Measurements from ENCODE around the gene SPTY2D1.
A peak's percentile ranks its signal among the peaks of the same experiment; 100 is the strongest.
"Not testable (repeated sequence)": the region's sequence is repeated elsewhere in the genome, so short reads cannot be mapped to it uniquely, and the experiment has no call there.

The SPTY2D1 gene

DNA sequence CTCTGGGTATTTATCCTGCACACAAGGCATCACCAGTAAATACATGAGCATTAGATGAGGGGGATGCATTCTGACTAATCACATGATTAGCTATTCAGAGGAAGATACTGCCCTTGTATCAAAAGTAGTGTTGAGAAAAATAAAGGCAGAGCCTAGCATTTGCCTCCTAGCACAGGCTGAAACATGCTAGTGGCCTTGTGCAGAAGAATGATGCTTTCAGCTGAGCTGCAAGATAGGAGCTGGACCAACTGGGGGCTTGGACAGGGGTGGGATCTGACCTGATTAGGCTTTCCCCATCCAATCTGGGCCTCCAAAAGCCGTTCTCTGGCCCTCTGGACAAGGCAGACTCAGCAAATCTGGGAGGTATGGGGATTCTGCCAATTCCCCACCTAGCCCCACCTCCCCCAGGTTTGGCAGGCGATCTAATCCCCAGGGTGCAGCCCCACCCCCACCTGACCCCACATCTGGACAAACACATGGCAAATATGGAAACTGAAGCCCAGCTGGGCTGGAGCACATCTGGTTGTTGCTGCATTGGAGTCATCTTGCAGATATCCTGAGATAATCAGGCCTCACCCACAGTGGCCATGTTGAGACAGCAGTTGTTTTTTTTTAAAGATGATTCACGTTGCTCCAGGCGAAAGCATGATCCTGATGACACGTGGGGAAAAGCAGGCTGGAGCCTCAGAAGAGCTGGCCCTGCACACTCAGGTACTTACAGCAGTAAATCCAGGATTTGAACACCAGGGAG lies 39.0 kb downstream of the SPTY2D1 start:
- no peak overlapping the region for H3K27ac ChIP-seq
- no peak for TF ChIP-seq ZFX (IDR thresholded peaks at IDR 0.05; ENCODE audit: borderline replicate concordance)
- TF ChIP-seq, protein P1, sequence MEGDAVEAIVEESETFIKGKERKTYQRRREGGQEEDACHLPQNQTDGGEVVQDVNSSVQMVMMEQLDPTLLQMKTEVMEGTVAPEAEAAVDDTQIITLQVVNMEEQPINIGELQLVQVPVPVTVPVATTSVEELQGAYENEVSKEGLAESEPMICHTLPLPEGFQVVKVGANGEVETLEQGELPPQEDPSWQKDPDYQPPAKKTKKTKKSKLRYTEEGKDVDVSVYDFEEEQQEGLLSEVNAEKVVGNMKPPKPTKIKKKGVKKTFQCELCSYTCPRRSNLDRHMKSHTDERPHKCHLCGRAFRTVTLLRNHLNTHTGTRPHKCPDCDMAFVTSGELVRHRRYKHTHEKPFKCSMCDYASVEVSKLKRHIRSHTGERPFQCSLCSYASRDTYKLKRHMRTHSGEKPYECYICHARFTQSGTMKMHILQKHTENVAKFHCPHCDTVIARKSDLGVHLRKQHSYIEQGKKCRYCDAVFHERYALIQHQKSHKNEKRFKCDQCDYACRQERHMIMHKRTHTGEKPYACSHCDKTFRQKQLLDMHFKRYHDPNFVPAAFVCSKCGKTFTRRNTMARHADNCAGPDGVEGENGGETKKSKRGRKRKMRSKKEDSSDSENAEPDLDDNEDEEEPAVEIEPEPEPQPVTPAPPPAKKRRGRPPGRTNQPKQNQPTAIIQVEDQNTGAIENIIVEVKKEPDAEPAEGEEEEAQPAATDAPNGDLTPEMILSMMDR (IDR thresholded peaks at IDR 0.05): no peak

DNA sequence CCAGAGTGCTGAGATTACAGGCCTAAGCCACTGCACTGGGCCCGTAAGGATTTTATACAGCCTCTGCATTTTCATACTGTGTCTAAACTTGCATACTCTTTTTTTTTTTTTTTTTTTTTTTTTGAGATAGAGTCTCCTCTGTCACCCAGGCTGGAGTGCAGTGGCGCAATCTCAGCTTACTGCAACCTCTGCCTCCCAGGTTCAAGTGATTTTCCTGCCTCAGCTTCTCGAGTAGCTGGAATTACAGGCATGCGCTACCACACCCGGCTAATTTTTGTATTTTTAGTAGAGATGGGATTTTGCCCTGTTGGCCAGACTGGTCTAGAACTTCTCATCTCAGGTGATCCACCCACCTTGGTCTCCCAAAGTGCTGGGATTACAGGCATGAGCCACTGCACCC lies 40.1 kb downstream of the SPTY2D1 start:
- not testable (repeated sequence) for H3K27ac ChIP-seq

DNA sequence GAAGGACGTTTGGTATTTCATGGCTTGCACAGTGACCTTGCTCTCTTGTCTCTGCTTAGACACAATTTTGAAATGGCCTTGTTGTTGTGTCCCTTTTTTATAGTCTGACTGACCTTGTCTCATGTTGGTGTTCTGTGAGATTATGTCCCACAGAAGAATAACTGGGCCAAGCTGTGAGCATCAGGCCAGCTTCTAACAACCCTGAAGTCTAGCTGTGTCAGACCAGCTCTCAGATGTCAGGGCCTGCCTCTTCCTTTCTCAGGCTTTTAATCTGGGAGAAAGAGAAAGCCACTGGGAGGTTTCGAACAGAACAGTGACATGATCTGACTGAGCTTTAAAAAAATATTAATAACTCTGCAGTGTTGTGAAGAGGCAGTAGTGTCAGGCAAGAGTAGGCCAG lies 43.6 kb downstream of the SPTY2D1 start:
- TF ChIP-seq, protein P1 (IDR thresholded peaks at IDR 0.05): no peak
- TF ChIP-seq ZFX (IDR thresholded peaks at IDR 0.05; ENCODE audit: borderline replicate concordance): no peak
- no peak overlapping the region for H3K27ac ChIP-seq

DNA sequence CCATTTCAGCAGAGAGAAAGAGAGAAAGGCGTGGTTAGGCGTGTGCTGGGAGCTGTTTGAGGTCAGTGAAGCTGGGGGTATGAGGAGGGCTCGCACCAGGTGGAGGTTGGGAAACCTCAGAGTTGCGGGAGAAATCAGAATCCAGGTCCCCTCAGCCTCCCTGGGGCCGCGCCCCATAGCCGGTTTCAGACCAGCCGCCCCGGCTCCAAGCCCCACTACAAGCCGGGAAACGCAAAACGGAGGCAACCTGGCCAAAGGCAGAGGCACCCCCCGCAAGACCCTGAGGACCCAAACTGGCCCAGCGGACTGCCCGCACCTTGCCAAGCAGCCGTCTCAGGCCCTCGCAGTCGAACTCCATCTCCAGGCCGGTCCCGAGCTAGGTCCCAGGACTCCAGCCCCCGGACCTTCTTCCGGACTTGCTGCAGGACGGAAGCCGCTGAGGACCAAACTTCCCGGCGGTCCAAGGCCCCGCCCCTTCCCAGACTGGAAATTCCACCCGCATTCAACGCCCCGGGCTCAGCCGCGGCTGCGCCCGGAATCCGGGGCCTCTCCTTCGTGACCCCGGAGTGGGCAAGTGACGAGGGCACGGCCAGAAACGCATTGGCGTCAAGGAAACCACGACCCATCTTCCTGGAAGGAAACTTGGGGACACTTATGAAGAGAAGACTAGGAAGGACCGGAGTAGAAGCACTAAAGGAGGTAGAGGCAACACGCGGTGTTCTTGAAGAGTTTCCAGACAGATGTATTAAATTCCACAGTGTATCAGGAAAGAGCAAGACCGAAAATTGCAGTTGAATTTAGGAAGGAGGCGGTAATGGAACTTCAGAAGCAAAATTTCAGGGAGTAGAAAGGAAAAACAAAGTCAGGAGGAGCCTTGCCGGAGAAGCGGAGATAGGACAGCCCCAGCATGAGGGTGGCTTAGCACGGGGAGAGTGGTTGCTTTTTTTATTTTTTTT lies 45.6 kb downstream of the SPTY2D1 start, which contains the start of gene UEVLD:
TSS of gene UEVLD (minus strand) at position 438 of the 956 bp plus-strand sequence. CDS start at position 358, 80 bp downstream.
- peak within 1 kb of the TSS; percentile 62 for H3K27ac ChIP-seq
- no peak for TF ChIP-seq ZFX (IDR thresholded peaks at IDR 0.05; ENCODE audit: borderline replicate concordance)
- TF ChIP-seq, protein P1 (IDR thresholded peaks at IDR 0.05): no peak

DNA sequence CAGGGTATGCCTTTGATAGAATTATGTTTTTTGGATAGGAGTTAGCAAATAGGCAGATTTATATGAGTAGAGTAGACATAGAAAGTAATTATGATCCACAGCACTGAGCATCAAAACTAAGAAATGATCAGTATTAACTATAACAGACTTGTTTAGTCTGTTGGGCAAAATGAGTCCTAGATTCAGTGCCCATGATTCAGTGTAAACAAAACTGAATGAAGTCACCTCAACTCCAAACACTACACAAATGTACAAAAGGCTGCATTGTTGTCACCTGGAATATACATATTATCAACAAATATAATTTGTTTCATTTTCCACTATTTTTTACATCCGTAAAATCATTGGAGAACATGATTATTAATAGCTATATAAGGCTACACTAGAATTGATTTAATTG lies 52.3 kb downstream of the SPTY2D1 start:
- TF ChIP-seq ZFX (IDR thresholded peaks at IDR 0.05; ENCODE audit: borderline replicate concordance): no peak
- TF ChIP-seq, protein P1 (IDR thresholded peaks at IDR 0.05): no peak
- H3K27ac ChIP-seq: 0 out of 2 replicates have a peak overlapping the region, but pooled peaks have one; percentile 25

DNA sequence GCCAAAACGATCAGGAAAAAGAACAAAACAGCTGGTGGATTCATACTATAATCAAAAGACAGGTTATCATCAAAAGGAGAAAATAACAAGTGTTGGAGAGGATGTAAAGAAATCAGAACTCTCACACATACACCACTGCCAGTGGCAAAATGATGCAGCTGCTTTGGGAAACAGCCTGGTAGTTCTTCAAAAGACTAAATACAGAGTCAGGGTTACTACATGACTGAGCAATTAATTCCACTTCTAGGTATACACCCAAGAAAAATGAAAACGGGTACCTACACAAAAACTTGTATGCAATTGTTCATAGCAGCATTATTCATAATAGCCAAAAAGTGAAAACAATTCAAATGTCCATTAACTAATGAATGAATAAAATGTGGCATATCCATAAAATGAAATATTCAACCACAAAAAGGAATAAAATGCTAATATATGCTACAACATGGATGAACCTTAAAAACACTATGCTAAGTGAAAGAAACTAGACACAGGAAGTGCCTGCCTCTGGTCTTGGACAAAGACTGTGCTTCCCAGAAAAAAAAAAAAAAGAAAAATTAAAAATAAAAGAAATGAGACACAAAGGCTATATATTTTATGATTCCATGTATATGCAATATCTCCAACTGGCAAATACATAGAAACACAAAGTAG lies 53.9 kb downstream of the SPTY2D1 start:
- TF ChIP-seq ZFX (IDR thresholded peaks at IDR 0.05; ENCODE audit: borderline replicate concordance): no peak
- TF ChIP-seq, protein P1 (IDR thresholded peaks at IDR 0.05): no peak
- H3K27ac ChIP-seq: peak overlapping the region; percentile 89

DNA sequence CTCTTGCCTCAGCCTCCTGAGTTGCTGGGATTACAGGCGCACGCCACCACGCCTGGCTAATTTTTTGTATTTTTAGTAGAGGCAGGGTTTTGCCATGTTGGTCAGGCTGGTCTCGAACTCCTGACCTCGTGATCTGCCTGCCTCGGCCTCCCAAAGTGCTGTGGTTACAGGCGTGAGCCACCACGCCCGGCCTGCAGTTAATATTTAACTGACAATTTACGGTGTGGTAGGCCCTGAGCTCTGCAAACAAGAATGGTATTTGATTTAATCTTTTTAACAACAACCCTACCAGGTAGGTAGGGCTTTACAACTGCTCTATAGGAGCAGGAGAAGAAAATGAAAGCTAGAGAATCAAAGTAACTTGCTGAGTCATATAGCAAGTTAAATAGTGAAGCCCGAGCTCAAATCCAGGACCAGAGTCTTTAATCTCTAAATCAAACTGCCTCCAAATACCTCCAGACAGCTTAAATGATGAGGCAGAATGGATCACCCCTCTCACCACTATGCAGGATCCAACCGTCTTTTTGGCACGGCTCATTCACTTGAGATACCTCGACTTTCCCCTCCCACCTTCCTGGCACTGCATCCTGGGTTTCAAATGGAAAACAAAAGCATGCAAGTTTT lies 55.1 kb downstream of the SPTY2D1 start:
- peak overlapping the region; percentile 89 for H3K27ac ChIP-seq
- TF ChIP-seq, protein P1 (IDR thresholded peaks at IDR 0.05): no peak
- TF ChIP-seq ZFX (IDR thresholded peaks at IDR 0.05; ENCODE audit: borderline replicate concordance): no peak

All from 22Rv1 (cell line).